ENCODE measurements around the gene BRAT1.
A peak's percentile ranks its signal among the peaks of the same experiment; 100 is the strongest.

The BRAT1 gene

DNA sequence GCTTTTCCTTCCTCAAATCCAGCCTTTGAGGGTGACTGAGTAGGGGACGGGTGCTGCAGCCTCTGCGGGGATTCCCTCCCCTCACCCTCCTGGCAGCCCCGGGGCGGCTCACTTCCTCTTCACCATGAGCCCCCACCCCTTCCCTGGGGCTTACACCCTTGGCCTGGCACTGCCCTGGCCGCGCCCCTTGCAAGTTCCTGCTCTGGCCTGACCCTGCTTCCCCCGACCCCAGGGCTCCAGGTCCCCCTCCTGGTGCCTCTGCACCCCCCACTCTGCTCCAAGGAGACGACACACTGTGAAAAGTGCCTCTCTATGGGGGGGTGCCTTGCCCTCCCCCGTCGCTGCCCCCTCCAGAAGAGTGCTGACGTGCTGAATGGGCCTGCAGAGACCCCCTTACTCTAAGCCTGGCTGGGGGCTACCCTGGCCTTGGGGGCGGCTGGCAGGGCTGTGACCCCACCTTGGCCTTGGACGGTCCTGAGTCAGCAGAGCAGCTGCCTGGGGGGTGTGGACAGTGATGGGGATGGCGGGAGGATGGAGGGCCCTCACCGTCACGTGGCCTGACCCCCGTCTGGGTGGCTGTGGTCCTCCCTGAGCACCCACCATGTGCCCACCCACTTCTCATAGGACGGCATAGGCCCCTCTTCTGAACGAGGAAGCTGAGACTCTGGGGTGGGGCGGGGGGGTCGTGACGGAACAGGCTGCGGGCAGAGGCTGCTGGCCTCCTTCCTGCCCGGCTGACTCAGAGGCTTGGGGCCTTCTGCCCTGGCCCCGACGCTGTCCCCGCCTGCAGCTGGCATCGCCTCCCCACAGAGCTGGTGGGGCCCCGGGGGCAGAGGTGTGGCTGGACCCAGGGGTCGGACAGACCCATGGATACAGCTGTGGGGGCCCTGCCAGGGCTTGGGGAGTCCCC lies 25.9 kb downstream of the BRAT1 start:
- TF ChIP-seq, protein P1, sequence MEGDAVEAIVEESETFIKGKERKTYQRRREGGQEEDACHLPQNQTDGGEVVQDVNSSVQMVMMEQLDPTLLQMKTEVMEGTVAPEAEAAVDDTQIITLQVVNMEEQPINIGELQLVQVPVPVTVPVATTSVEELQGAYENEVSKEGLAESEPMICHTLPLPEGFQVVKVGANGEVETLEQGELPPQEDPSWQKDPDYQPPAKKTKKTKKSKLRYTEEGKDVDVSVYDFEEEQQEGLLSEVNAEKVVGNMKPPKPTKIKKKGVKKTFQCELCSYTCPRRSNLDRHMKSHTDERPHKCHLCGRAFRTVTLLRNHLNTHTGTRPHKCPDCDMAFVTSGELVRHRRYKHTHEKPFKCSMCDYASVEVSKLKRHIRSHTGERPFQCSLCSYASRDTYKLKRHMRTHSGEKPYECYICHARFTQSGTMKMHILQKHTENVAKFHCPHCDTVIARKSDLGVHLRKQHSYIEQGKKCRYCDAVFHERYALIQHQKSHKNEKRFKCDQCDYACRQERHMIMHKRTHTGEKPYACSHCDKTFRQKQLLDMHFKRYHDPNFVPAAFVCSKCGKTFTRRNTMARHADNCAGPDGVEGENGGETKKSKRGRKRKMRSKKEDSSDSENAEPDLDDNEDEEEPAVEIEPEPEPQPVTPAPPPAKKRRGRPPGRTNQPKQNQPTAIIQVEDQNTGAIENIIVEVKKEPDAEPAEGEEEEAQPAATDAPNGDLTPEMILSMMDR (conservative IDR thresholded peaks at IDR 0.05): no peak
- no peak for TF ChIP-seq ZFX (IDR thresholded peaks at IDR 0.05)
- H3K27ac ChIP-seq: no peak overlapping the region

DNA sequence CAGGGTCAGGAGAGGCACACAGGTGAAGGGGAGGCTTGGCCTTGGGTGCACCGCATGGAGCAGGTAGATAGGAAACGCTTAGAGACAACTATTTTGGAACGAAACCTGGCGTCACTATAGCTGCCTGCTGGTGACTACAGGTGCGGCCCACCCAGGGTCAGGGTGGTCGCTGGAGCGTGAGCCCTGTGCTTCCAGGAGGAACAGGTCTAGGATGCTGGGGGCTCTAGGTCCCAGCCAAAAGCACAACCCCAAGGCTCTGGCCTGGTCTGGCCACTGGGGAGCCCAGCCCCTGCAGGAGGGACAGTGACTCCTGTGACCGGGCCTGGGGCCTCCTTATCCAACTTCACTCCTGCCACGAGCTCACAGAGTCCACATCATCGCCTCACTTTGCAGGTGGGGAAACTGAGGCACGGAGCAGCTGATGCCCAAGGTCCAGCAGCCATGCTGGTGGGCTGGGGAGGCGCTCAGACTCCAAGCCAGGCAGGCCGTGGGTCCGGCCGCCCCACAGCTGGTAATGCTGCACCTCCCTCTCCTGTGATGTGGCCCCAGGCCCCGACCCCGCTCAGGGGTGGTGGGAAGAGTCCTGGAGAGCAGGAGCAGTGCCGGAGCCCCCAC lies 26.7 kb downstream of the BRAT1 start:
- TF ChIP-seq ZFX (IDR thresholded peaks at IDR 0.05): no peak
- TF ChIP-seq, protein P1 (conservative IDR thresholded peaks at IDR 0.05): no peak
- no peak overlapping the region for H3K27ac ChIP-seq

DNA sequence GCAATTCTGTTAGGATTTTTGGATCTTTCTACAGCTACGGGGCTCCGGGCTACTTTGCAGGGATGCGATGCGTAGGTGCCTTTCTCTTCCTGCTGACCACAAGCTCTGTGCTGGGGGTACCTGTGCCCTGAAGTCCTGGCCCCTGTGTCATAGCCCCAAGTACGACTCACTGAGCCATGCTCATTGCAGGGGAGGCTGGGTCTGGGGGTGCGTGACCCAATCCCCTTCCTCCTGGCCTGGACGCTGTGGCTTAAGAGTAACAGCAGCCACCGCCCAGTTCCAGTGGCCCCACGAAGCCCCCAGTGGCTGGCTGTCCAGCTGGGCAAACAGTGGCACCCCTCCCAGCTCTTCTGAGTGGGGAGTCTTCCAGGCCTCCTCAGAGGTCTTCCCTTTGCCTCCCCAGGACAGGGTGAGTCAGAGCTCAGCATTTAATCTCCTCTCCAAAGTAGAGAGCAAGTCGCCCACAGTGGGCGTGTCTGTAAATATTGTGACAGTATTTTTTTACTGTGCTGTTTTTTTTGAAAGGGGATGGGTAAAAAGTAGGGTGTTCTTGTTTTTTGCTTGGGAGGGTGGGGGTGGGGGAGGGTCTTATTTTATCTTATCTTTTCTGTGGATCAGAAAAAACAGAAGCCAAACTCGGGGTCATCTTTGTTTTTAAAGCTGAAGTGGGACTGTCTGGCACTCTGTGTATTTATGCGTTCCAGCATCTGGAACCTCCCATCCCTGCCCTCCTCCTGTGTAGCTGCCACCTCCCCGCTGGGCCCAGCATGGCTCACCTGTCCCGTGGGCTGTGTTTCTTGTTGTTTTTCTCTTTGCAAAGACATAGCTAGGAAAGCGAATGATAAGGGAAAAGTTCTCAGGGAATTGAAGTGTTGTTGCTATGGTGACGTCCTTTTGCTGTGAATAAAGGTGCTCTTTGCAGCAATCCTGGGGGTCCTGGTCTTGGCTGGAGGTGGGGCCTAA lies 27.5 kb downstream of the BRAT1 start:
- no peak overlapping the region for H3K27ac ChIP-seq
- no peak for TF ChIP-seq ZFX (IDR thresholded peaks at IDR 0.05)
- TF ChIP-seq, protein P1 (conservative IDR thresholded peaks at IDR 0.05): no peak

DNA sequence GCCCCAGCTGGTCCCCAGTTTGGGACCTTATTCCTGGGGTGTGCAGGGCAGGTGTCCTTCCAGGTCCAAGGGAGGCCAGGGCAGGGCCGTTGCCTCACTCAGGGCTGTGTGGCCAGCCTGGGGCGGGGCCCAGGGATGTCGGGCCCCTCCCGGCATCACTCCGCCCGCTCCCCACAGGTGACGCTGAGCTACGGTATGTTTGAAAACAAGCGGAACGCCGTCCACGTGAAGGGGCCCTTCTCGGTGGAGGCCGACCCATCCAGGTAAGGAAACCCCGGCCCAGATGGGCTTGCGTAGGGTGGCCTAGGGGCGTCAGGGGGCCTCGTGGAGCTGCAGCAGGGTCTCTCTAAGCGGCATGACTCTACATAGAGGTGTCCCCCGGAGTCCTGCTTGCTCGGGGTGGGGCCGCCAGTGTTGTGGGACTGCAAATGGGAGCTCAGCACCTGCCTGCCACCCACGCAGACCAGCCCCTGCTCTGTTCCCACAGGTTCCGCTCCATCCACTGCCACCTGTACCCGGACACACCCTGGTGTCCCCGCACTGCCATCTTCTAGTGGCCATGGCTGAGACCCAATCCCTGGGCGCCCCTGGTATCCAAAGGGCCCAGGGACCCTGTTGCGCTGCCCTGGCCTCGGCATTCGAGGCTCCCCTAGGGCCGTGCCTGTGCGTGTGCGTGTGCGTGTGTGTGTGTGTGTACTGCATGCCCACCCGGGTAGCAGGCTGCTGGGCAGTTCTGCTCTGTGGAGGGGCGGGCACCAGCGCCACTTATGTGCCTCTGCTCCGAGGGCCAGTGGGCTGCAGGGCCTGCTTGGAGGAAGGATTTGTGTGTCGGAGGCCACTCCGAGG lies 28.4 kb downstream of the BRAT1 start:
- TF ChIP-seq, protein P1 (conservative IDR thresholded peaks at IDR 0.05): no peak

DNA sequence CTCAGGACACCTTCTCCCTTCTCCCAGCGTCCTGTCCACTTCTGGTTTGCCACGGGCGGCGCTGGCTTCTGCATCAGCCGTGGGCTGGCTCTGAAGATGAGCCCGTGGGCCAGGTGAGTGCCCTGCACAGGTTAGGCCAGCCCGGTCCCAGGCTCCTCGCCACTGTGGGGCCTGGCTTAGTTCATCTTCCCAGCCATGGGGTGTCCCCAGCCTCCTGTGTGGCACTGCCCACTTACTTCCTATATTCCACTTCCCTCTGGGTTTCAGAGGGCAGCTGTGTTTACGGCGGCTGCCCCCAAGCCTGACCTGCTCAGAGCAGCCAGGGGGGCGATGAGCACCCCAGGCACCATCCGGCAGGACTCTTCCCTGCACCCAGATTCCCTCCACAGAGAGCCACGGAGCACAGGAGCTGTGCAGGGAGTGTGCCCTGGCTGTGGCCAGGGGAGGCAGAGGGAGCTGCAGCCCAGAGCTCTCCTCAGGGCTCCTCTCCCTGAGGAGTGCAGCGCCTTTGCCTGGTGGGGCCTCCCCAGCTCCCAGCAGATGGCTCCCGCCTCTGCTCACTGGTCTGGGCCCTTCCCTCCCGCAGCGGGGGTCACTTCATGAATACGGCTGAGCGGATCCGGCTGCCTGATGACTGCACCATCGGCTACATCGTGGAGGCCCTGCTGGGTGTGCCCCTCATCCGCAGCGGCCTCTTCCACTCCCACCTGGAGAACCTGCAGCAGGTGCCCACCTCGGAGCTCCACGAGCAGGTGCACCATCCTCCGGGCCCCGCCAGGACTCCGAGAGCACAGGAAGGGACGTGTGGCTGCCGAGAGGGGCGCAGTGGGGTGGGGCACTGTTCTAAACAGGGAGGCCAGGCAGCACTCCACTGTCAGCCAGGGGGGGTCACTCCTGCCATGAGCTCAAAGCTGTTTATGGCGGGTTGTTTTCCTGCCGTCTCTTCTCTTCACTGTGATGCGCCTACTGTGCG lies 29.4 kb downstream of the BRAT1 start:
- H3K27ac ChIP-seq: peak overlapping the region; percentile 99; the same call in 1 of the 2 replicates
- TF ChIP-seq, protein P1 (conservative IDR thresholded peaks at IDR 0.05): no peak
- TF ChIP-seq ZFX (IDR thresholded peaks at IDR 0.05): no peak

More for the DNA sequence above, 28.4 kb downstream of the BRAT1 start:
- H3K27ac ChIP-seq: no peak overlapping the region
